OCI-LY3 (cell line): ENCODE results near the gene MRPL52.

Experiments
- EZH2phosphoT487 ChIP-seq: fragments of 200-600 bp; shearing (Covaris generic); IDR thresholded peaks from 2 replicates; pipeline ENCODE4 v1.6.1; 2018; ENCODE audit warnings: antibody characterized with exemption, mixed run types, low read depth
- TF ChIP-seq, protein P1 (sequence below): fragments of 200-600, 300-600 bp; sonication (generic); IDR thresholded peaks from 2 replicates; pipeline ENCODE4 v1.5.1; 2014; ENCODE audit warnings: antibody characterized with exemption, low read length, low read depth

- TF ChIP-seq, protein P1, sequence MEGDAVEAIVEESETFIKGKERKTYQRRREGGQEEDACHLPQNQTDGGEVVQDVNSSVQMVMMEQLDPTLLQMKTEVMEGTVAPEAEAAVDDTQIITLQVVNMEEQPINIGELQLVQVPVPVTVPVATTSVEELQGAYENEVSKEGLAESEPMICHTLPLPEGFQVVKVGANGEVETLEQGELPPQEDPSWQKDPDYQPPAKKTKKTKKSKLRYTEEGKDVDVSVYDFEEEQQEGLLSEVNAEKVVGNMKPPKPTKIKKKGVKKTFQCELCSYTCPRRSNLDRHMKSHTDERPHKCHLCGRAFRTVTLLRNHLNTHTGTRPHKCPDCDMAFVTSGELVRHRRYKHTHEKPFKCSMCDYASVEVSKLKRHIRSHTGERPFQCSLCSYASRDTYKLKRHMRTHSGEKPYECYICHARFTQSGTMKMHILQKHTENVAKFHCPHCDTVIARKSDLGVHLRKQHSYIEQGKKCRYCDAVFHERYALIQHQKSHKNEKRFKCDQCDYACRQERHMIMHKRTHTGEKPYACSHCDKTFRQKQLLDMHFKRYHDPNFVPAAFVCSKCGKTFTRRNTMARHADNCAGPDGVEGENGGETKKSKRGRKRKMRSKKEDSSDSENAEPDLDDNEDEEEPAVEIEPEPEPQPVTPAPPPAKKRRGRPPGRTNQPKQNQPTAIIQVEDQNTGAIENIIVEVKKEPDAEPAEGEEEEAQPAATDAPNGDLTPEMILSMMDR: no peak
- no peak for TF ChIP-seq EZH2phosphoT487
Observed at GRCh38 chr14:22780105-22780679, 49.5 kb upstream of the MRPL52 start.
